GM12878 (cell line): ENCODE results near the gene TLCD3B. TPM values are rescaled to one million over a fixed set of nuclear protein-coding genes. Genes with fewer than 3 reads are reported as not detected.

Experiments used
- ATF7 ChIP-seq: fragments of 450-650 bp; IDR thresholded peaks from 2 replicates; pipeline ENCODE4 v1.6.1; 2016; ENCODE audit warnings: low read depth, mild to moderate bottlenecking
- BACH1 ChIP-seq: fragments of 450-650 bp; IDR thresholded peaks from 2 replicates; pipeline ENCODE4 v1.6.1; 2017; ENCODE audit warnings: mild to moderate bottlenecking, borderline replicate concordance
- BHLHE40 ChIP-seq, 2 experiments: fragments of 450-650 bp in 1 of 2; IDR thresholded peaks; 2 replicates each; pipeline ENCODE4 v1.6.1; 2011 to 2017; ENCODE audit warnings: low read depth in 2 of 2, borderline replicate concordance in 1 of 2, improper control_type of control experiment in 1 of 2, low read length in 1 of 2, mild to moderate bottlenecking in 1 of 2
- BMI1 ChIP-seq: fragments of 450-650 bp; IDR thresholded peaks from 2 replicates; pipeline ENCODE4 v1.6.1; 2016; ENCODE audit warnings: mild to moderate bottlenecking, moderate library complexity, borderline replicate concordance
- CHD4 ChIP-seq: fragments of 200-600 bp; sonication (generic); IDR thresholded peaks from 2 replicates; pipeline ENCODE4 v1.6.1; 2016; ENCODE audit warnings: mild to moderate bottlenecking
- ETV6 ChIP-seq, 2 experiments: fragments of 450-650 bp in 1 of 2; IDR thresholded peaks in 1 of 2; conservative IDR thresholded peaks in 1 of 2; 2 replicates each; pipeline ENCODE4 v1.6.1; 2014; ENCODE audit warnings: antibody characterized with exemption in 1 of 2, borderline replicate concordance in 1 of 2, low read depth in 1 of 2, mild to moderate bottlenecking in 1 of 2, moderate library complexity in 1 of 2
- FOXM1 ChIP-seq: IDR thresholded peaks from 2 replicates; pipeline ENCODE4 v1.6.1; 2012; ENCODE audit warnings: low read depth, mild to moderate bottlenecking, inconsistent platforms, low read length, moderate library complexity
- GABPA ChIP-seq: IDR thresholded peaks from 2 replicates; pipeline ENCODE4 v1.6.1; 2014; ENCODE audit warnings: antibody characterized with exemption, low read depth, mild to moderate bottlenecking, inconsistent platforms
- NFIC ChIP-seq: IDR thresholded peaks from 2 replicates; pipeline ENCODE4 v1.6.1; 2012; ENCODE audit warnings: low read depth, mild to moderate bottlenecking, inconsistent platforms, low read length, moderate library complexity
- NFXL1 ChIP-seq: fragments of 450-650 bp; IDR thresholded peaks from 2 replicates; pipeline ENCODE4 v1.6.1; 2017; ENCODE audit warnings: antibody characterized with exemption, mild to moderate bottlenecking, borderline replicate concordance
- PAX8 ChIP-seq: fragments of 450-650 bp; IDR thresholded peaks from 2 replicates; pipeline ENCODE4 v1.6.1; 2017; ENCODE audit warnings: mild to moderate bottlenecking, moderate library complexity
- RBBP5 ChIP-seq: fragments of 200-600 bp; sonication (generic); conservative IDR thresholded peaks from 2 replicates; pipeline ENCODE4 v1.6.1; 2016
- SIN3A ChIP-seq: IDR thresholded peaks from 2 replicates; pipeline ENCODE4 v1.6.1; 2012; ENCODE audit warnings: low read depth, low read length, improper control_type of control experiment
- SPI1 ChIP-seq: IDR thresholded peaks from 2 replicates; pipeline ENCODE4 v1.6.1; 2011; ENCODE audit warnings: low read depth, mild to moderate bottlenecking, low read length, moderate library complexity, borderline replicate concordance; ENCODE audit not compliant: insufficient read depth
- TBL1XR1 ChIP-seq: IDR thresholded peaks from 2 replicates; pipeline ENCODE4 v1.6.1; 2012; ENCODE audit warnings: low read depth, low read length, improper control_type of control experiment
- ZNF274 ChIP-seq: IDR thresholded peaks from one replicate; pipeline ENCODE4 v1.8.0; 2011; ENCODE audit not compliant: insufficient read length, insufficient read depth
- ZNF687 ChIP-seq: fragments of 450-650 bp; IDR thresholded peaks from 2 replicates; pipeline ENCODE4 v1.6.1; 2017; ENCODE audit warnings: mild to moderate bottlenecking, moderate library complexity
- polyA plus RNA-seq, 11 experiments: library from polyadenylated mRNA; depleted of rRNA in 4 of 11; unstranded in 6 of 11; stranded (reverse) in 5 of 11; fragments of >200 nt; fragmentation: Nextera tagmentation in 4 of 11; fragmentation: Illumina TruSeq in 1 of 11; extraction: Ambion mirVana in 4 of 11; extraction: Trizol in 1 of 11; gene quantifications; 1 replicate in 1 of 11; 2 replicates in 10 of 11; pipeline versions ENCODE4 v1.2.1 to v1.2.3, GENCODE V29; 2011 to 2016; ENCODE audit warnings: inconsistent platforms in 2 of 11, missing spikeins in 2 of 11, low read depth in 1 of 11
- total RNA-seq, 4 experiments: library from RNA; depleted of rRNA in 3 of 4; stranded (reverse); fragments of >200 nt in 3 of 4; fragmentation: Illumina TruSeq in 1 of 4; extraction: Trizol in 1 of 4; gene quantifications; 2 replicates each; pipeline versions ENCODE4 v1.2.1 to v1.2.3, GENCODE V29; 2013 to 2021

TLCD3B gene
- total and polyA plus RNA-seq, 10 of the 15 experiments (the other 5 are each of a cell fraction or from before 2014, with no cell fraction given) = 0.05 to 0.51 (median 0.18) TPM; not detected in 4

- TF ChIP-seq GABPA (no peak), FOXM1 (no peak), ETV6 (conservative IDR thresholded peaks at IDR 0.05 in 1 of 2, IDR thresholded peaks at IDR 0.05 in 1 of 2; ENCODE audit: borderline replicate concordance in 1 of 2, low read depth in 1 of 2) (peak in 1 of 2 experiments; percentile 76; a peak in 2 of 4 replicates), RBBP5 (no peak), ZNF687 (peak; percentile 97), NFIC (no peak), SIN3A (peak; percentile 66; the same call in 1 of the 2 replicates), BACH1 (peak; percentile 96), CHD4 (no peak), ATF7 (peak; percentile 46; the same call in 1 of the 2 replicates), BMI1 (no peak), SPI1 (peak; percentile 30; the same call in 1 of the 2 replicates), ZNF274 (no peak), NFXL1 (no peak), BHLHE40 (IDR thresholded peaks at IDR 0.05; ENCODE audit: borderline replicate concordance in 1 of 2, low read depth in 2 of 2, low read length in 1 of 2) (peak; percentile 65 to 79), TBL1XR1 (peak; percentile 77), PAX8 (no peak)
Measured at GRCh38 chr16:30065102-30065942, 34.3 kb upstream of the TLCD3B start, which contains the start of gene ALDOA (continued).
